Body of pancreas (tissue), 4 donors: ENCODE measurements around the gene PLA2G2E.

Source experiments
- CTCF ChIP-seq, 7 experiments: fragments of 450-650 bp in 4 of 7; fragments of 200-600 bp in 3 of 7; sonication (generic) in 3 of 7; IDR thresholded peaks; one replicate each; pipeline ENCODE4 v1.5.1; 2016 to 2019; ENCODE audit warnings: antibody characterized with exemption in 7 of 7
- POLR2A ChIP-seq, 3 donors: fragments of 450-650 bp; IDR thresholded peaks; one replicate each; pipeline ENCODE4 v1.6.1; 2016; ENCODE audit warnings: antibody characterized with exemption in 3 of 3, mild to moderate bottlenecking in 2 of 3

GRCh38 chr1:19878637-19878985 lies 44.8 kb downstream of the PLA2G2E start:
- TF ChIP-seq CTCF (IDR thresholded peaks at IDR 0.05): no peak
- no peak for TF ChIP-seq POLR2A (IDR thresholded peaks at IDR 0.05)
